GM21786 (cell line): ENCODE measurements around the gene RNF4.
"Not testable (repeated sequence)": the region's sequence is repeated elsewhere in the genome, so short reads cannot be mapped to it uniquely, and the experiment has no call there.

ENCODE experiments used
- ATAC-seq: cut with Tn5 transposase; IDR thresholded peaks from one replicate; pipeline ENCODE4 v1.9.1; 2021; ENCODE audit not compliant: unreplicated experiment

Gene RNF4

GRCh38 chr4:2485956-2486355, 17.1 kb downstream of the RNF4 start:
- ATAC-seq, result no peak

DNA sequence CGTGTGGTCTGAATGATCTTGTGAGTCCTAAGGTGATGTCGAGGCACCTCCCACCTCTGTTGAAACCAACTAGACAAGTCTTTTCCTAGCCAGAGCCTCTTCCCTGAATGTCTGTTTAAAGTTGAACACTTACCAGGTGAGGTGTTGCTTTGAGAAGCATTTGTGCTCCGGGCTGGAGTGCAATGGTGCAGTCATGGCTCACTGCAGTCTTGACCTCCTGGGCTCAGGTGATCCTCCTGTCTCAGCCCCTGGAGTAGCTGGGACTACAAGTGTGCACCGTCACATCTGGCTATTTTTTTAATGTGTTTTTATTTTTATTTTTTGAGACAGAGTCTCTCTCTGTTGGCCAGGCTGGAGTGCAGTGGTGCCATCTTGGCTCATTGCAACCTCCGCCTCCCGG, 18.1 kb downstream of the RNF4 start:
- ATAC-seq, result no peak

- ATAC-seq, result peak; percentile 54
Measured at GRCh38 chr4:2487632-2488031, 18.7 kb downstream of the RNF4 start.

GRCh38 chr4:2489081-2489805, 20.3 kb downstream of the RNF4 start:
- no peak for ATAC-seq

DNA sequence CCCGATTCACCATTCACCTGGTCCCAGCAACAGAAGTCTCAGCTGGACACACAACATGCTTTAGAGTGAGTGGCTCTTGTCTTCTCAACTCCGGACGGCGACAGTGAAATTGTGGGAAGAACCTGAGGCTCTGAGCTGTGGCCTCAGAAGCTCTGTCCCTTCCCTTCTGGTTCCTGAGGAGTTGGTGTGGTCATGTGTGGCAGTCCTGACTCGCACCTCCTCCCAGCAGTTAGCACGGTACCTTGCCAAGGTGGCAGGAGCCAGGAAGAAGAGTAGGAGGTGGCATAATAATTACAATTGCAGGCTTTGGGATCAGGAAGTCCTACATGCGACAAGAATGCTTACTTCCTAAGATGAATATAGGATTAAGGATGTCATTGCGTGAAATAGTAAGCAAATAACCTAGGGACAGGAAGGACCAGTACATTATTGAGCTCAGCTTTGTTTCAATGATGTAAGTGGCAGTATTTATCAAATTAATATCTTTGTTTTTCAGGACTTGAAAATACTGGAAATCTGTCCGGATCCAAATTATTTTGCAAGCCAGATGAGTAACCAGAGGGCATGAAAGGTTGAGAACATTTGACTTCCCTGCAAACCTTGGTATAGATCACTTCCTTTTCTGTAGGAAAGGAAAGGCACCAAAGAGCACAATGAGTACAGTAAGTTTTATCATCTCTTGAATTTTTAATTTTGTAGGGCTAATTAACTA, 21.1 kb downstream of the RNF4 start:
- no peak for ATAC-seq

GRCh38 chr4:2492970-2493369, 24.1 kb downstream of the RNF4 start:
- no peak for ATAC-seq

- no peak for ATAC-seq
Measured at GRCh38 chr4:2494992-2495391, 26.1 kb downstream of the RNF4 start.

DNA sequence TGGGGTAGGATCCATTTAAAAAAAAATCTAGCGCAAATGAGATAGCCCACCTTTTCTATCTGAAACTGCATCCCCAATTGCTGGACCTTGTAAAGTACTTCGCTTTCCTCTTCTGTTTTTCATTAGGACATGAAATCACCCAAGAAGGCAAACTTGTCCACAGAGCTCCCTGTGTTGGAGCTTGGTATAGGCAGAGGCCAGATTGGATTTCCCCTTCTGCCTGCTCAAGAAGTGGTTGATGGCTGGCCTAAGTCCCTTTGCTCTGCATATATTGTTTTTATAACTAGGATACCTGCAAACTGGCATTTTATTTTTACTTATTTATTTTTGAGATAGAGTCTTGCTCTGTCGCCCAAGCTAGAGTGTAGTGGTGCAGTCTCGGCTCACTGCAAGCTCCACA, 28.4 kb downstream of the RNF4 start:
- no peak for ATAC-seq

- peak; percentile 92 for ATAC-seq
Measured at GRCh38 chr4:2497931-2498330, 29.0 kb downstream of the RNF4 start.

- ATAC-seq, result no peak
Measured at GRCh38 chr4:2500547-2500946, 31.6 kb downstream of the RNF4 start.

DNA sequence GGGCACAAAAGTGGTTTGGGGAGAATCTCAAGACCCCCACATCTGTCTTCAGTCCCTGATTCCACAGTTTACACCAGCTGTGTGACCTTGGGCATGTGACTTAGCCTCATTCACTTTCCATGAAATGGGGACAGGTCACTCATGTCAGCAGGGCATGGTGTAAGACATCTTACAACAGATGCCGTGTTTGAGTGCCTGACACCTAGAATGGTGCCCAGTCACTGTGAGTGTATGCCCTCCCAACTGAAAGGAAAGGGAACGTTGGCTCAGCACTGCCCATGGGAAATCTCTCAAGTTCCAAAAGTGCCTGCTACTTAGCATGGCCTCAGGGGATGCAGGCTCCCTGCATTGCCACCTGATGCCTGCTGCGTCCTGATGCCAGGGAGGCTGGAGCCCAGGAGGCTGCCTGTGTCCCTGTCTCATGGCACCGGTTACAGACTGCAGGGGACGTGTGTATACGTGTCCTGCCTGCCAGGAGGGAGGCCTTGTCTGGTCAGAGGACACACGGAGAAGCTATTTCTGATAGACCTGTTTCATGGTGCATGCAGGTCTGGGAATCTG, 32.2 kb downstream of the RNF4 start:
- ATAC-seq, result no peak

DNA sequence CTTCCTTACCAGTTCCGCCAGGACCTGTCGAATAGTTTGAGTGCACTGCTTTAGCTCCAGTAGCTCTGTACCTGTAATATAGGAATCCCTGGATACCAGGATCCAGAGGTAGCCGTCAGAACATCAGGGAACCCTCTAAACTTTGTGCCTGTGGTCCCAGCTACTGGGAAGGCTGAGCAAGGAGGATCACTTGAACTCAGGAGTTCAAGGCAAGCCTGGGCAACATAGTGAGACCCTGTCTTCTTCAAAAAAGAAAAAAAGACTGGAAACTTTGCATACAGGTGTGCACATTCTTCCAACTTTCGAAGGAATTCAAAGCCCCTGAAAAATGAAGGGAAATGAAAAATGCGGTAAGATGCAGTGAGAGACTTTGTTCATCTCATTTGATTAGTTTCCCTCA, 34.9 kb downstream of the RNF4 start:
- ATAC-seq, result no peak

DNA sequence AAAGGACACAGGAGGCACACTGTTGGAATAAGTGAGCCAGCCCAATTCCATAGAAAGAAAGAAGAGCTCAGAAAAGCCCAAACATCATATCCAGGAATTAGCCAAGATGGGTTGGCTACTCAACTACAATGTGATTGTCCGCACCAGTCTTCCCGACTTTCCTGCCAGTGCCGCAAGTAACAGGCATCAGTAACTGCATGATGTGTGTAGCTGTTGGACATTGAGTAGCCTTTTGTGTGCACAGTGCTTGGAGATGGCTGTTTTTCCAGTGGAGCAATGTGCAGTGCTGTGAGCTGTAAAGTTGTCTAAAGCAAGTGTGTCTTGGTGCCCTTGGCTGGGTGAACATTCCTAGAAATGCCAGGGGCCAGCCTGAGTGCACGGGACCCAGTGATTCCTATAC, 38.4 kb downstream of the RNF4 start:
- ATAC-seq, result no peak

GRCh38 chr4:2507855-2508254, 38.9 kb downstream of the RNF4 start:
- ATAC-seq, result no peak

DNA sequence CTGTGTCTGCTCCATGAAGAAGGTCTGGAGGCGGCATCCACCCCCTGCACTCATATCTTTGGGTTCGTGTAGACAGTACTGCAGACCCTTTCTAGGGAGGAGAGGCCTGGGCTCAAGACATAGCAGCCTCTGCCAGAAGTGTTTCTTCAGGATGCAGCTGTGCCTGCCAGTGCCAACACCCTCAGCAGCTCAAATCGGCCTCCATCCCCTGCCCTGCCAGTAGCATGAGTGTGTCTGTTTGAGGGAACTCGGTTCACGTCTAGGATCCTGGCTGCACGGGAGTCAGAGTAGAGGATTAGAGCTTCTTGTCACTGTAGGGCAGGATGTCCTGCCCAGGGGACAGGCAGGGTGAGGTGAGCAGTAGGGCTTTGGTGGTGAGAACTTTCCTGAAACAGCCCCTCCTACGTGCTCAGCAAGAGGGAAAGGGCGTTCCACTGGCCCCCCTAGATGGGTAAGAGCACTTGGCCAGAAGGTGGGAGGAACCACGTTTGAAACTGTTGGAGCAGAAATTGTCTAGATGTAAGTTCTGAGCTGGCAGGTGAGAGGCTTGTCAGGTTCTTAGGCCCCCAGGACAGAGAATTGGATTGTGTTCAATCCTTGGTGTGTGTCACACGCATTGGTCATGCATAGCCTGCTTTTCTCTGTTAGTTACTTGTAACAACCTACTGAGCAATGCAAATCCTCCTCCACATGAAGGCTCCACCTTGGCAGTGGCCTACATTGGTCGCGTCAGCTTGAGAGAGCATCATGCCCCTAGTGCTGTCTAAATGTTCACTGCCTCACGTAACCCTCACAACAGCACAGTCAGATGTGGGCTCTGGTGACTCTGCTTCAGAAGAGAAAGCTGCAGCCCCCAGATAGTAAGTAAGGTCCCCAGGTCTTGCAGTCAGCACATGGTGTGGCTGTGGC, 41.7 kb downstream of the RNF4 start:
- no peak for ATAC-seq

GRCh38 chr4:2511645-2512131, 42.8 kb downstream of the RNF4 start:
- no peak for ATAC-seq

DNA sequence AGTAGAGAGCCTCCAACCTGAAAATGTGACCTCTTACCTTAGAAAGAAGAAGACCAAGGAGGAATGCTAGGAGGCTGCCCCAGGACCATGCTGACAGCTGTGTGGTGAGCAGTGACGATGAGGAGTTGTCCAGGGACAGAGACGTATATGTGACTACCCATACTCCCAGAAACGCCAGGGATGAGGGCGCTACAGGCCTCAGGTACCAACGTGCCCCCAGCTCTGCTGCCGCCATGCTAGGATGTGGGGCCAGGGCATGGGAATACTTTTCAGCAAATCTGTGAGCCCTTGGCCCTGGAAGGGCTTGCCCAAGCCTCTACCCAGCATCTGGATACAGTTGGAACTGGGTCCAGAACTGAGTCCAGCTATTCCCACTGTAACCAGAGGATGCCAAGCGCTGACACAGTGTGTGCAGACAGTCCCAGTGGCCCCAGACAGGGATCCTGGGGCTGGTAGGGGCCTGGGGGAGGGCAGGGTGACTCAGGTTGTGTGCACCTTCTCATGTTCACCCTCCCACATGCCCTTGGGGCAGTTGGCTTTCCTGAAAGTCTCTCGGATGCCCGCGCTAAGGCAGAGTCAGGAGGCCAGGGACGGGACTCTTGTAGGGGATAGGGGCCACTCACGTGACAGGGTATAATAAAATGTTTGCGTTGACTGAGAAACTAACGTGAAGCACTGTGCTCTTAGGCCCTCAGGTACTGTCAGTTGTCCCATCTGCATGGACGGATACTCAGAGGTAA, 43.7 kb downstream of the RNF4 start:
- no peak for ATAC-seq

DNA sequence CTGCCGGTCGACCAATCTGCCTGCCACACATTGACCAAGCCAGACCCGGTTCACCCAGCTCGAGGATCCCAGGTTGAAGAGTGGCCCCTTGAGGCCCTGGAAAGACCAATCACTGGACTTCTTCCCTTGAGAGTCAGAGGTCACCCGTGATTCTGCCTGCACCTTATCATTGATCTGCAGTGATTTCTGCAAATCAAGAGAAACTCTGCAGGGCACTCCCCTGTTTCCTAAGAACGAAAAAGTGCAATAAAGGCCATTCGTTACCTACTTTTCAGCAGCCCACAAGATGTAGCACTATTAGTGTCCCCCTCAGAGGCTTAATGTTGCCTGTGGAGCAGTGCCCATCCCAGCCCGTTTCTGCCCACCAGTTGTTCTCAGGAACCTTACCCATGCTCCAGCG, 45.3 kb downstream of the RNF4 start:
- not testable (repeated sequence) for ATAC-seq

GRCh38 chr4:2514944-2515343, 46.0 kb downstream of the RNF4 start:
- not testable (repeated sequence) for ATAC-seq

DNA sequence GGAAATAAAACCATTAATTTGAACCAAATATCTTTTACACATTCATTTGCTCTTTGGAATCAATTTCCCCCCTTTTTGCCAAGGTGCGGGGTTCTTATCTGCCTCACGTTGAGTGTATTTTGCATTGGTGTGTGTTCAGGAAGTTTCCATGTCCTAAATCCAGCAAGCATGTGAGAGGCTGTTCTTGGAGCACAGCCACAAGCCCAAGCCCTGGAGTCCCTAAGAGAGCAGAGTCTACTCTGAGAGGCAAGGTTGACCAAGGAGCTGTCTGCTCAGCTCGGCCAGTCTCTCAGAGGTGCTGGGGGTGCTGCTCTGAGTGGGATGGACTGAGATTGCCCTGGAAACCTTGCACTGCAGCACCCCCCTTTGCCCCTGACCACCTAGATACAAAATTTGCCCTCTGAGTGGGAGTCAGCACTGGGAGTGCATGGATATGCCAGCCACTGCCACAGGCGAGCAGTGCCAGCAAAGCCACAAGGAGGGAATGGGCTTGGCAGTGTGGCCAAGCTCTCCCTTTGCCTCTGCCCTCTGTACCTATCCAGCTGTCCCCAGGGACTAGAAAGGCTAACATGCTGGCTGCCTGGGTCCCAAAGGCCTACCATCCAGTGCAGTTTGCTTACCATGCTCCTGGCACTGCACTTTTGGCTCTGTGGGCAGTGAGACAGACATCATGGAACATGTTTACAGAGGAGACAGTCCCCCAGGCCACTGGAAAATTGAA, 47.1 kb downstream of the RNF4 start:
- ATAC-seq, result no peak
